HG03469 (cell line): ENCODE data around the gene TBATA.

Experiments used
- ATAC-seq: cut with Tn5 transposase; IDR thresholded peaks from one replicate; pipeline ENCODE4 v1.9.1; 2021; ENCODE audit warnings: mild to moderate bottlenecking, moderate library complexity, moderate number of reproducible peaks; ENCODE audit not compliant: unreplicated experiment

The TBATA gene

GRCh38 chr10:70747192-70747965 is 37.8 kb downstream of the TBATA start:
- ATAC-seq: no peak

DNA sequence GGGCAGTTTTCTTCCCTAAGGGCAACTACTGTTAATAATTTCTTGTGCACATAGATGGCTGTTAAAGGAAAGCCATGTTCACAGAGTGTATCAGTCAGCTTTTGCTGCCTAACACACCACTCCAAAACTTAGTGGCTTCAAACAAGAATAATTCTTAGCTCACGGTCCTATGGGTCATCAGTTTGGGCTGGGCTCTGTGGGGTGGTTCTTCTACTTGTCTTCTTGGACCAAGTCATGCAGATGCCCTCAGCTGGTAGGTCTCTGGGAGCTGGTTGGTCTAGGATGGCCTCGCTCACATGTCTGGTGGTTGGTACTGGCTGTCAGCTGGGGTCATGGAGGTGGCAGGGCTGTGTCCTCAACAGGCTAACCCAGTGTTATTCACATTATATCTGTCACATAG is 39.6 kb downstream of the TBATA start:
- no peak for ATAC-seq

GRCh38 chr10:70744617-70745143 is 40.5 kb downstream of the TBATA start:
- ATAC-seq: no peak

- ATAC-seq: no peak
Measured at GRCh38 chr10:70743879-70744278, 41.3 kb downstream of the TBATA start.

GRCh38 chr10:70743430-70743788 is 41.8 kb downstream of the TBATA start:
- no peak for ATAC-seq

DNA sequence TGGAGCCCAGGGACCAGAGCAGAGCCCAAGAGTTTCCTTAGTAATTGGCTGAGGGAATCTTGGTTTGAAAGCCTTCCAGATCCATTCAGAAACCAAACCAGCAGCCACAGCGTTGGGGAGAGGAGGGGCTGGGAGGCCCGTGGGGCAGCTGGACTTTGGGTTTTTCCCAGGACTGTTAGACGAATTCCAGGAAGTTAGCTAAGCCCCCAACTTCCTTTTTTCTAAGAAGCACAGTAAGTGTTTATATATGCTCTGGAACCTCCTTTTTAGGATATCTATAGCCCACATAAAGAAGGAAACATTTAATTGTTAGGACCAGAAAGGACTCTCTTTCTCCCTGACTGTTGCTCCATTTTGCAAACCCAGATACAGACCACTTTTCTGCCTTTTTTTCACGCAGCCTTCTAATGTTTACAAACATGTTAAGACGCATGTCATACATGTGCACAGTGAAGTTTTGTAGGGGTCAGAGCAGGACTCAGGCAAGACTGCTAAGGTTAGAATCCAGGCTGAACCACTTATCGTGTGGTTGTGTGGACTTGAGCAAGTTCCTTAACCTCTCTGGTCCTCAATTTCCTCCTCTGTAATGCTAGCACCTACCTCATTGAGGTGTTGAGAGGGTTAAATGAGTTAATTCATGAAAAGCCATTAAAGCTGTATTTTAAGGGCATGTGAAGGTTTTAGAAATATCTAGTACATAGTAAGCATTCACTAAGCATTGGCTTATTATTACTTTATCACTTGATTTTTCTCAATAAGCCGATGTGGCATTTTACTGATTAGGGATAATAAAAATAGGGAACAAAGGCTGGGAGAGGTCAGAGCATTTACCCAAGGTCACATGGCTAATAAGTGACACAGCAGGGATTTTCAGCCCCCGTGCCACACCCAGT is 42.4 kb downstream of the TBATA start:
- no peak for ATAC-seq

GRCh38 chr10:70740406-70741288 is 44.5 kb downstream of the TBATA start:
- no peak for ATAC-seq

GRCh38 chr10:70738761-70739121 is 46.4 kb downstream of the TBATA start:
- no peak for ATAC-seq

DNA sequence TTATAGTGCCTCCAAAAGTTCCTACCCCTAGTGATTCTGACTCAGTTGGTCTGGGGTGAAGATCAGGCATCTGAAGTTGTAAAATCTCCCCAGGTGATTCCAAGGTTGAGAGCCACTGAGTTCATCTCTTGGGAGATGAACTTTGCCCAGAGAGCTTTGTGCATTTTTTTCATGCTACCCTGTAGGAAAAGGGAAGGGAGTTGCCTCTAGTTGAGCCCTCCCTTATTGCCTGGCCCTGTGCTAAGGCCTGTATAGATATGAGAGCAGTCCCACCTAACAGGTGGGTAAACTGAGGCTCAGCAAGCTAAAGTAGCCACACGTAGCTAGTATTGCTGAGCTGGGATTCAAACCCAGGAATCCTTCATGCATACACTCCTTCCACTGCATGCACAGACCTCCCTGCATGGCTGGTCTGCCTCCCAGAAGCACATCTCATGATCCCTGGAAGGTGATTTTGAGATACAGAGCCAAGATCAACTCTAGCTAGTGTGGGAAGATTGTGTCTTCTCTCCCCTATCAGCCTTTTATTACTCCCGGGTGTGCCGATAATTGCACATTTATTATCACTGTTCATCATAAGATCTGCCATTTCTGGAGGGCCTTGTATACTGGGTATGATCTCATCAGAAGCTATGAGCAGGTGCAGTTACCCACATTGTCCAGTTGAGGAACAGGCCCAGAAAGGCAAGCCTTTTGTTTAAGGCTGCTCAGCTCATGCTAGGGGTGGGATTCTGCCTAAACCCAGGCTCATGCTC is 47.0 kb downstream of the TBATA start:
- ATAC-seq: no peak

DNA sequence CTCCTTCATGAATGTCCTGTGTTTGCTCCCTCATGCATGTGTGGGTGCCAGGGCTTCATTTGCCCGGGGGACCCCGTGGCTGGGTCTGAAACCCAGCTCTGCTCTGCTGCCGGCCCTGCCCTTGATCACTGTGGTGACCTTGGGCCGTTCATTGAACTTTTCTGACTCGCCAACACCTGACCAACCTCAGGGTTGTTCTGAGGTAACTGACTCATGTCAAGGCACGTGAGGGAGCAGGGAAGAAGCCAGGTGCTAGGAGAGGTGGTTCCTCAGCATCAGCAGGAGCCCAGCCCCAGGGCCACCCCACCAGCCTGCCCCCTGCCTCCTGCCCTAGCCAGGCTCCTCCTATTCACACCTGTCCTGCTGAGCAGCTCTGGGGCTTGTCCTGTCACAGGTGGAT is 47.9 kb downstream of the TBATA start:
- ATAC-seq: no peak

DNA sequence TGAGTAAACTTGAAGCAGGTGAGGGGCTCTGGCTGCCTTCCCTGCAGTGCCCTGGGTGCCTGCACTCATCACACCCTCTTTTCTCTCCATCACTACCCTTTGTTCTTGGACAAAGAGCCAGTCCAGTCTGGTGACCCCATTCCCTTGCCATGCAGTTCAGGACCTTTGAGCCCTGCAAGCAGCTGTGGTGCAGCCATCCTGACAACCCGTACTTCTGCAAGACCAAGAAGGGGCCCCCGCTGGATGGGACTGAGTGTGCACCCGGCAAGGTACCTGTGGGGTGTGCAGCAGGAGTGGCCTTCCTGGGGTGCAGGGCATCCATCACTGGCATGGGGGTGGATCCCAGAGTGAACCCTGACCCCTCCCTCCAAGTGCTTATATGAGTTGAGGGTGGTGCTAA is 48.7 kb downstream of the TBATA start:
- ATAC-seq: no peak

DNA sequence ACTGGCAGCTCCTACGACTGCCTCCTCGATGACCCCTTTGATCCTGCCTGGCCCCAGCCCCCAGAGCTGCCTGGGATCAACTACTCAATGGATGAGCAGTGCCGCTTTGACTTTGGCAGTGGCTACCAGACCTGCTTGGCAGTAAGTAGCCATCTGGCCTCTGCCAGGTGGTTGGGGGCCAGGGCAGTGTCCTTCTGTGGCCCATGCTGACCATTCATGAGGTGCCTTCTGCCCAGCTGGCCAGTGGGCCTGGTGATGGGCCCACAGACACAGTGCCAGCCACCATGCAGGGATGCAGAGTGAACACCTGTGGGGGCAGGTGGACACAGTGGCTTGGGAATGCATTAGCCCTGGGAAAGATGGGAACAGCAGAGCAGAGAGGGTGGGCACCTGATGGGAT is 50.0 kb downstream of the TBATA start:
- no peak for ATAC-seq

DNA sequence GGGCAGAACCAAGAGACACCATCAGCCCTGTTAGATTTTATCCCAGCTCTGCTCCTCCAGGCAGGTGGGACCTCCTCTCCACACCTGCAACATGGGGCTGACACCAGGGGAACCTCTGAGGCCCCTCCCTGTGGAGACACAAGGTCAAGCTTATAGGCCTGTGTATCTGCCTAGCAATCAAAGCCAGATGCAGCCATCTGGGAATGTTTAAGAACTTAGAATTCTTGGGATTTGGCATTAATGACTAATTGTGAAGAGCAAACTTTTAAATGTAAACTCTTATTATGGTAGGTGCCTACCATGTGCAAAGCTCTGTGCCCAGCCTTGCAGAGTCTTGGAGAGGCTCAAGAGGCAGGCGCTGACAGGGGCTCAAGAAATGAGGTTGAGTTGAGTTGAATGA is 52.1 kb downstream of the TBATA start:
- no peak for ATAC-seq

- no peak for ATAC-seq
Measured at GRCh38 chr10:70732569-70732968, 52.6 kb downstream of the TBATA start.

- no peak for ATAC-seq
Measured at GRCh38 chr10:70730955-70731354, 54.2 kb downstream of the TBATA start.

DNA sequence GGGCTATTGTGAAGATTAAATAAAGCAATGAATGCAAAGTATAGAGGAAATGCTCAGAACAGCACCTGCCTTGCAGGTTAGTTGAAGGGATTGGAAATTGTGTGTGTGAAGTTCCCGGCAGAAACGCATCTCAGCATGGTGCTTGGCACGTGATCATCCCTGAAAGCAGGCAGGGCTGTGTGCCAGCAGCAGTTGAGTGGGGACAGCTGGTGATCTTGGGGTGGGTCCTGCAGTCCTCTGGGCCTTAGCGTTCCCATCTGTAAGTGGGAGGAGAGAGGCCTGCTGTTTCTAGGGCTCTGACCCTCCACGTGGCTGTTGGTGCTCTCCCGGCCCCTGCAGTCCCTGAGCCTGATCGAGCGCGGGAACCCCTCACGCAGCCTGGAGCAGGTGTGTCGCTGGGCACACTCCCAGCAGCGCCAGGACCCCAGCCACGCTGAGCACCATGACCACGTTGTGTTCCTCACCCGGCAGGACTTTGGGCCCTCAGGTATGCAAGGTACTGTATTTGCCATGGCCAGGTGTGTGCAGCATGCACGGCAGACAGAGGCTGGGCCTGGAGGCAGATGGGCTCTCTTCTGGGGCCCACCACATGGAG is 55.3 kb downstream of the TBATA start:
- ATAC-seq: no peak

GRCh38 chr10:70728328-70728727 is 56.8 kb downstream of the TBATA start:
- no peak for ATAC-seq

GRCh38 chr10:70726909-70727495 is 58.2 kb downstream of the TBATA start:
- no peak for ATAC-seq

- no peak for ATAC-seq
Measured at GRCh38 chr10:70723771-70724170, 61.4 kb downstream of the TBATA start.
